Calu3 (cell line): ENCODE results near the gene CFHR2. TPM values are rescaled to one million over a fixed set of nuclear protein-coding genes. Genes with fewer than 3 reads are reported as not detected.
A peak's percentile ranks its signal among the peaks of the same experiment; 100 is the strongest.
"Not testable (repeated sequence)": the region's sequence is repeated elsewhere in the genome, so short reads cannot be mapped to it uniquely, and the experiment has no call there.

Experiments
- BruUV-seq: library from RNA; stranded (reverse); fragments of 400-500 nt; replicated peaks from 2 replicates; lab custom pipeline; 2021; lab: Mats Ljungman, UMichigan
- CTCF ChIA-PET: fragments of 300-600 bp; sonication (Branson Sonifier 250); formaldehyde crosslinking; loops from one replicate; lab custom pipeline; 2022; ENCODE audit warnings: antibody characterized with exemption; lab: Charles Lee
- DNase-seq: peaks from one replicate; pipeline ENCODE4 v3.0.0; 2022
- H3K27ac Mint-ChIP-seq: one replicate; pipeline ENCODE4 v1.8.0; 2022; ENCODE audit warnings: mixed read lengths; ENCODE audit not compliant: unreplicated experiment
- H3K27me3 Mint-ChIP-seq: one replicate; pipeline ENCODE4 v1.8.0; 2022; ENCODE audit warnings: mixed read lengths; ENCODE audit not compliant: unreplicated experiment
- H3K36me3 Mint-ChIP-seq: one replicate; pipeline ENCODE4 v1.8.0; 2022; ENCODE audit warnings: mild to moderate bottlenecking, moderate library complexity, mixed read lengths; ENCODE audit not compliant: insufficient read depth, unreplicated experiment
- H3K4me1 Mint-ChIP-seq: one replicate; pipeline ENCODE4 v1.8.0; 2022; ENCODE audit warnings: mild to moderate bottlenecking, low read depth, mixed read lengths; ENCODE audit not compliant: unreplicated experiment
- H3K4me3 Mint-ChIP-seq: one replicate; pipeline ENCODE4 v1.8.0; 2022; ENCODE audit warnings: mild to moderate bottlenecking, low read depth, moderate library complexity, mixed read lengths; ENCODE audit not compliant: unreplicated experiment
- H3K9me3 Mint-ChIP-seq: one replicate; pipeline ENCODE4 v1.8.0; 2022; ENCODE audit warnings: low read depth, mixed read lengths; ENCODE audit not compliant: unreplicated experiment
- intact Hi-C: fragments of 100-400 bp; cut with micrococcal nuclease; formaldehyde crosslinking; loops from one replicate; pipeline ENCODE4 v1.10.0; 2022; ENCODE audit not compliant: unreplicated experiment
- total RNA-seq: library from RNA; stranded (reverse); gene quantifications from 2 replicates; pipeline ENCODE4 v1.2.3, GENCODE V29; 2022
- TF ChIP-seq, protein P1 (sequence below): fragments of 200-600 bp; IDR thresholded peaks from one replicate; pipeline ENCODE4 v1.8.0; 2022; ENCODE audit warnings: antibody characterized with exemption; ENCODE audit not compliant: unreplicated experiment

Gene CFHR2
- total RNA-seq, 1 experiment from 2014 or later, result not detected

DNA sequence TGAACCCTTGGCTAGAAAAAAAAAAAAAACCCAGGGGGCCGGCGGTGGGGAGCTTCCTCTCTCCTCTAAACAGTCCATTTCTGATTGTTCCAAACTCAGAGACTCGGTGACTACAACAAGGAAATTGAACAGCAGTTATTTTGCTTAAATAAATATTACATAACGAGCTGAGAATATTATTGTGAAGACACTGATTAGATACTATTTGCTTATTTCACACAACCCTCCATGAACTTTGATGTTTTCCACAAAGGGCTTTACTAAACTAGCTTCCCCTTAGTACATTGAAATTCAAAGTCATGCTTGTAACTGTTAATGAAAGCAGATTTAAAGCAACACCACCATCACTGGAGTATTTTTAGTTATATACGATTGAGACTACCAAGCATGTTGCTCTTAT lies 33.7 kb downstream of the CFHR2 start, which contains the start of gene CFHR5:
CFHR5 (plus strand) TSS at position 279 of the 400 bp plus-strand sequence; CDS start at position 388, 109 bp downstream.
- BruUV-seq, result no TSS peak
- H3K27ac Mint-ChIP-seq, result no peak within 1 kb of the TSS
- no peak within 1 kb of the TSS for H3K4me3 Mint-ChIP-seq
- DNase-seq, result no peak
- intact Hi-C loops, result no loop called here
- H3K36me3 Mint-ChIP-seq, result no peaks in the 10 kb centered on the region
- no peaks in the 10 kb centered on the region for H3K27me3 Mint-ChIP-seq
- H3K9me3 Mint-ChIP-seq, result no peaks in the 10 kb centered on the region
- TF ChIP-seq, protein P1, sequence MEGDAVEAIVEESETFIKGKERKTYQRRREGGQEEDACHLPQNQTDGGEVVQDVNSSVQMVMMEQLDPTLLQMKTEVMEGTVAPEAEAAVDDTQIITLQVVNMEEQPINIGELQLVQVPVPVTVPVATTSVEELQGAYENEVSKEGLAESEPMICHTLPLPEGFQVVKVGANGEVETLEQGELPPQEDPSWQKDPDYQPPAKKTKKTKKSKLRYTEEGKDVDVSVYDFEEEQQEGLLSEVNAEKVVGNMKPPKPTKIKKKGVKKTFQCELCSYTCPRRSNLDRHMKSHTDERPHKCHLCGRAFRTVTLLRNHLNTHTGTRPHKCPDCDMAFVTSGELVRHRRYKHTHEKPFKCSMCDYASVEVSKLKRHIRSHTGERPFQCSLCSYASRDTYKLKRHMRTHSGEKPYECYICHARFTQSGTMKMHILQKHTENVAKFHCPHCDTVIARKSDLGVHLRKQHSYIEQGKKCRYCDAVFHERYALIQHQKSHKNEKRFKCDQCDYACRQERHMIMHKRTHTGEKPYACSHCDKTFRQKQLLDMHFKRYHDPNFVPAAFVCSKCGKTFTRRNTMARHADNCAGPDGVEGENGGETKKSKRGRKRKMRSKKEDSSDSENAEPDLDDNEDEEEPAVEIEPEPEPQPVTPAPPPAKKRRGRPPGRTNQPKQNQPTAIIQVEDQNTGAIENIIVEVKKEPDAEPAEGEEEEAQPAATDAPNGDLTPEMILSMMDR, result no peak
- H3K4me1 Mint-ChIP-seq, result no peaks in the 10 kb centered on the region
- CTCF ChIA-PET, result no interaction called here

DNA sequence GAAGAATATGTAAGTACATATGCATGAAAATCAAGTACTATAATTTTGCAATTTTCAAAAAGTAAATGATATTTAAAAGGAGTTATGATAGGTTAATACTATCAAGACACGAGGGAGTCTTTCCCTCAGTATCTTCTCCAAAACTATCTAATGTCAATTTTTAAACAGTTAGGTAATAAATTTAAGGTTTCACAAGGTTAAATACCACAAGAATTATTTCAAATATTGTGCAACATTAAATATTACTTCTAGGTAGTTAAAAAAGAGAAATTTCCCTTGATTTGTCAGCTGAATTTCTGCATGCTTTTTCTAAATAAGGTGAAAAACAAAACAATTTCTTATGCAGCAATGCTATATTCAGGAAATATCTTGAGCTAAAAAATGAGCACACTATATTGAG lies 37.3 kb downstream of the CFHR2 start:
- intact Hi-C loops, result no loop called here
- BruUV-seq, result no TSS peak

GRCh38 chr1:196982247-196982646 lies 38.7 kb downstream of the CFHR2 start:
- H3K36me3 Mint-ChIP-seq, H3K27me3 Mint-ChIP-seq, BruUV-seq, H3K4me1 Mint-ChIP-seq, DNase-seq, H3K4me3 Mint-ChIP-seq, H3K27ac Mint-ChIP-seq, H3K9me3 Mint-ChIP-seq, intact Hi-C loops, CTCF ChIA-PET: not testable (repeated sequence)

More for the DNA sequence above, 37.3 kb downstream of the CFHR2 start:
- TF ChIP-seq, protein P1, result no peak
- Mint-ChIP-seq H3K4me3 (no peak overlapping the region), H3K4me1 (no peaks in the 10 kb centered on the region), H3K9me3 (no peaks in the 10 kb centered on the region), H3K27me3 (no peaks in the 10 kb centered on the region), H3K27ac (no peak overlapping the region), H3K36me3 (no peaks in the 10 kb centered on the region)
- CTCF ChIA-PET, result no interaction called here
- no peak for DNase-seq

GRCh38 chr1:196991919-196992651 lies 48.5 kb downstream of the CFHR2 start:
- H3K9me3 Mint-ChIP-seq, intact Hi-C loops, CTCF ChIA-PET, BruUV-seq, H3K27me3 Mint-ChIP-seq, H3K27ac Mint-ChIP-seq, H3K36me3 Mint-ChIP-seq: not testable (repeated sequence)
- Mint-ChIP-seq H3K4me3 (peak overlapping the region; percentile 68), H3K4me1 (peaks cover 13% of the 10 kb centered on the region)
- peak; percentile 89 for DNase-seq

GRCh38 chr1:196993916-196994315 lies 50.4 kb downstream of the CFHR2 start:
- no peak overlapping the region for H3K27ac Mint-ChIP-seq
- H3K4me1 Mint-ChIP-seq, result peaks cover 13% of the 10 kb centered on the region
- intact Hi-C loops, result no loop called here
- no peaks in the 10 kb centered on the region for H3K36me3 Mint-ChIP-seq
- CTCF ChIA-PET, result no interaction called here
- H3K4me3 Mint-ChIP-seq, result no peak overlapping the region
- no peaks in the 10 kb centered on the region for H3K9me3 Mint-ChIP-seq
- no peaks in the 10 kb centered on the region for H3K27me3 Mint-ChIP-seq
- no peak for DNase-seq
- TF ChIP-seq, protein P1, result no peak
- no TSS peak for BruUV-seq
